ENCODE results near the gene HAUS1. TPM values are rescaled to one million over a fixed set of nuclear protein-coding genes. Genes with fewer than 3 reads are reported as not detected.
"Not testable (repeated sequence)": the region's sequence is repeated elsewhere in the genome, so short reads cannot be mapped to it uniquely, and the experiment has no call there.

Gene HAUS1
- total RNA-seq, 1 experiment from 2014 or later = 185 TPM

DNA sequence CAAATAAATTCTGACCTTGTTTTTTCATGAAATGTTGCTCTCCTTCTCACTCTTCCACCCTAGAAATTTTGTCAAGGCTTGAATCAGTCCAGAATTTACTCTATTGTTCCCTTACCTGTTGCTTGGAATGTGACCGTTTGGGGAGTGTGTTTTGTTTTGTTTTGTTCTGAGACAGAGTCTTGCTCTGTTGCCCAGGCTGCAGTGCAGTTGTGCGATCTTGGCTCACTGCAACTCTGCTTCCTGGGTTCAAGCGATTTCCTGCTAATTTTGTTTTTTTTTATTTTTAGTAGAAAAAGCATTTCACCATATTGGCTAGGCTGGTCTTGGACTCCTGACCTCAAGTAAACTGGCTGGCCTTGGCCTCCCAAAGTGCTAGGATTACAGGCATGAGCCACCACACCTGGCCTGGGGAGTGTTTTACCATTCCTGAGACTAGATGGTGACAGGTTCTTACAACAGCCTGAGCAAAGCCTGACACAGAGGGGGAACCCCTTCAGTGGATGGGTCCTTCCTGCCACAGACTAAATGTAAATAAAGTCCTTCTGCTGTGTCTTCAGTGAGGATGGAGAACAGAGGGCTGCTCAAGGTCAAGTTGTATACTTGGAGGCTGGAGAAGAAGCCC, 52.0 kb downstream of the HAUS1 start:
- no peak for DNase-seq (ENCODE audit: low read depth)

GRCh38 chr18:46156843-46157242, 52.7 kb downstream of the HAUS1 start:
- DNase-seq (ENCODE audit: low read depth) = no peak

GRCh38 chr18:46158499-46158898, 54.3 kb downstream of the HAUS1 start:
- peak; percentile 96 for DNase-seq (ENCODE audit: low read depth)

DNA sequence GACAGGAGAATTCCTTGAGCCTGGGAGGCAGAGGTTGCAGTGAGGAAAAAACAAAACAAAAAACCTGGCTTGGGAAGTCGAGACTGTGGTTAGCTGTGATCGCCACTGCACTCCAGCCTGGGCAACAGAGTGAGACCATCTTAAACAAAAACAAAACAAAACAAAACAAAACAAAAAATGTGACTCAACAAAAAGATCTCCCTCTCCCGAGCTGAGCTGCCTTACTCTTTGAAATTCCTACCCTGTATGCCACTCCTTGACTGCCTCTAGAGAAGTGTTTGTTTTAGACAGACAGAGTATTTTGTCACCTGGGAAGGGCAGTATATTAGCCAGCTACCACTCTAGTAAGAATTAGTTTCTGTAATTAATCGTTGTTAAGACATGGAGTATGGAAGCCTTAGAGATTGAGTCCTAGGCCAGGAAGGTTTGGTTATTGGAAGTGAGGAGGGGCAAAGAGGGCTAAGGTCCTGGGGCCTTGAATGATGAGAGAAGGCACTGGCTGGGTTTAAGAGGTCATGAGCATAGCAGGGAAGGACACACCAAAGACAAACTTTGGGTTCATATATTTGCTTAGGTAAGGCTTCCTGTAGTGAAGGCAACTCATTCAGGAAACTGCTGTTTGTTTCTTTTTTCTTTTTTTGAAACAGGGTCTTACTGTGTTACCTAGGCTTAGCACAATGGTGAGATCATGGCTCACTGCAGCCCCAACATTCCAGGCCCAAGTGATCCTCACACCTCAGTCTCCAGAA, 56.0 kb downstream of the HAUS1 start:
- peak; percentile 87 for DNase-seq (ENCODE audit: low read depth)

DNA sequence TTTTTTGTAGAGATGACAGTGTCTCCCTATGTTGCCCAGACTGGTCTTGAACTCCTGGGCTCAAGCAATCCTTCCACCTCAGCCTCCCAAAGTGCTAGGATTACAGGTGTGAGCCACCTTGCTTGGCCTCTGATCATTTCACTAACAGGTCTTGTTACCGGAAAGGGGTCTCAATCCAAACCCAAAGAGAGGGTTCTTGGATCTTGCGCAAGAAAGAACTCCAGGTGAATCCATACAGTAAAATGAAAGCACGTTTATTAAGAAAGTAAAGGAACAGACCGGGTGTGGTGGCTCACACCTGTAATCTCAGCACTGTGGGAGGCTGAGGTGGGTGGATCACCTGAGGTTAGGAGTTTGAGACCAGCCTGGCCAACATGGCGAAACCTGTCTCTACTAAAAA, 56.7 kb downstream of the HAUS1 start:
- not testable (repeated sequence) for DNase-seq (ENCODE audit: low read depth)

DNA sequence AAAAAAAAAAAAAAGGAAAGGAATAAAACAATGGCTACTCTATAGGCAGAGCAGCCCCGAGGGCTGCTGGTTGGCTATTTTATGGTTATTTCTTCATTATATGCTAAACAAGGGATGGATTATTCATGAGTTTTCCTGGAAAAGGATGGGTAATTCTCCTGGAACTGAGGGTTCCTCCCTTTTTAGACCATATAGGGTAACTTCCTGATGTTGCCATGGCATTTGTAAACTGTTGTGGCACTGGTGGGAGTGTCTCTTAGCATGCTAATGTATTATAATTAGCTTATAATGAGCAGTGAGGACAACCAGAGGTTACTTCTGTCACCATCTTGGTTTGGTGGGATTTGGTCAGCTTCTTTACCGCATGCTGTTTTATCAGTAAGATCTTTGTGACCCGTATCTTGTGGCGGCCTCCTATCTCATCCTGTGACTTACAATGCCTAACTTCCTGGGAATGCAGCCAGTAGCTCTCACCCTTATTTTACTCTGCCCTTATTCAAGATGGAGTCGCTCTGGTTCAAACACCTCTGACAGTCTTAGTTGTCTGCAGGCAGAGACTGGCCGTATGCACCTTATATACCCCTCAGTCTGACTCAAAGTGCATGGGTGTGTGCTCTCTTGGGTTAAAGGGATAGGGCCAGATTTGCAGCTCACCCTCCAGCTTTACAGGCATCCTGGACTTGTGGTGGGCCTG, 57.7 kb downstream of the HAUS1 start:
- peak; percentile 75 for DNase-seq (ENCODE audit: low read depth)

DNA sequence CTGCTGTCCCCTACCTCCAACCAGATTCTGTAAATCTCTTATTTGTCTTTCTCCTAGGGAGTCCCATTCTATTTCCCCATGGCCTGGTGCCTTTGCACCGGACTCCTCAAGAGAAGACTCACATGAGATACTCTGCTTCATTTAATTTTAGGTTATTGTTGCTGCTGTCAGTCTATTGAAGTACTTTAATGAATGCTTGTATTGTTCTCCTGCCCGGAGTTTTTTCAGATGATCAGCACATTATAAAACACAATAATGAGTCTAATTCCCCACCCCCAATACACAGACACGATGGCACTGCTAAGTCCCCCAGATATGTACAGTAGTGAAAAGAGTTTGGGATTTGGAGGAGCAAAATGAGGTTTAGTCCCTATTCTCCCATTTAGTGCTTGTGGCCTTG, 58.9 kb downstream of the HAUS1 start:
- DNase-seq (ENCODE audit: low read depth) = no peak

- DNase-seq (ENCODE audit: low read depth) = no peak
Observed at GRCh38 chr18:46163941-46164499, 59.8 kb downstream of the HAUS1 start.

DNA sequence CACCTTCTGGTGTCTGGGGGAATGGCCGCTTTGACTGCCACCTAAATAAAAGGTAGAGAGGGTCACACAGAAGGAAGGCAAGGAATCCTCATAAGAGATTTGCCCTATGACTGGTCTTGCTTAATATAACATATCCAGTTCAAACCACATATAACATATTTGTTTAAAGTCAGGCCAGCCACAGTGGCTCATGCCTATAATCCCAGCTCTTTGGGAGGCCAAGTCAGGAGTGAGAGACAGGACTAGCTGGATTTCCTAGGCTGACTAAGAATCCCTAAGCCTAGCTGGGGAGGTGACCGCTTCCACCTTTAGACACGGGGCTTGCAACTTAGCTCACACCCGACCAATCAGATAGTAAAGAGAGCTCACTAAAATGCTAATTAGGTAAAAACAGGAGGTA, 60.3 kb downstream of the HAUS1 start:
- DNase-seq (ENCODE audit: low read depth) = not testable (repeated sequence)

DNA sequence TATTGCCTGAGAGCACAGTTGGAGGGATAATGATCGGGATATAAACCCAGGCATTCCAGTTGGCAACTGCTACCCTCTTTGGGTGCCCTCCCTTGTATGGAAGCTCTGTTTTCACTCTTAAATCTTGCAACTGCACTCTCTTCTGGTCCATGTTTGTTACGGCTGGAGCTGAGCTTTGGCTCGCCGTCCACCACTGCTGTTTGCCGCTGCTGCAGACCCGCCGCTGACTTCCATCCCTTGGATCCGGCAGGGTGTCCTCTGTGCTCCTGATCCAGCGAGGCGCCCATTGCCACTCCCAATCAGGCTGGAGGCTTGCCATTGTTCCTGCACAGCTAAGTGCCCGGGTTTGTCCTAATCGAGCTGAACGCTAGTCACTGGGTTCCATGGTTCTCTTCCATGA, 60.7 kb downstream of the HAUS1 start:
- no peak for DNase-seq (ENCODE audit: low read depth)

DNA sequence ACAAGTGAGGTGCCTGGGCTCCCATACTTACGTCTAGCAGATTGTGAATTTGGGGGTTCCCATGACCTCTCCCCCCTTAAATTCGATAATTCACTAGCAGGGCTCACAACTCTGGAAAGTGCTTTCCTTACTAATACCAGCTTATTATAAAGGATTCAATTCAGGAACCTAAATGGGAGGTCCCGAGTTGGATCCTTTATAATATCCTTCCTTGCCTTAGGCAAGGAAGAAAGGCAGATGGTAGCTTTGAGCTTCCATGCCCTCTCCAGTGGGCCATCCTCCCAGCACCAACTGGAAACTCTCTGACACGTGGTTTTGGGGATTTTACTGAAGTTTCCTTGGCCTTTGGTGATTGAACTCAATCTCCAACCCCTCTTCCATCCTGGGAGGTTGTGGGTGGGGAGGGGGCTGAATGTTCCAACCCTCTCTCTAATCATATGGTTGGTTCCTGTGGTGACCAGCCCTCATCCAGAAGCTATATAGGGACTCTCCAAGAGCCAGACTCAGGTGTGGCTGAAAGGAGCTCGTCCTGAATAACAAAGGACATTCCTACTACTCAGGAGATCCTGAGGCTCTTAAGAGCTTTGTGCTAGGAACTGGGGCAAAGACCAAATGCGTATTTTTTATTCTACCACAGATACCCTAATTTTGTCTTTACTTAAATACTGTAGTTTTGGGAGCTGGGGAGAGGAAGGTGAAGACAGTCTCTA, 62.2 kb downstream of the HAUS1 start:
- no peak for DNase-seq (ENCODE audit: low read depth)

GRCh38 chr18:46167971-46168370, 63.8 kb downstream of the HAUS1 start:
- DNase-seq (ENCODE audit: low read depth) = no peak

DNA sequence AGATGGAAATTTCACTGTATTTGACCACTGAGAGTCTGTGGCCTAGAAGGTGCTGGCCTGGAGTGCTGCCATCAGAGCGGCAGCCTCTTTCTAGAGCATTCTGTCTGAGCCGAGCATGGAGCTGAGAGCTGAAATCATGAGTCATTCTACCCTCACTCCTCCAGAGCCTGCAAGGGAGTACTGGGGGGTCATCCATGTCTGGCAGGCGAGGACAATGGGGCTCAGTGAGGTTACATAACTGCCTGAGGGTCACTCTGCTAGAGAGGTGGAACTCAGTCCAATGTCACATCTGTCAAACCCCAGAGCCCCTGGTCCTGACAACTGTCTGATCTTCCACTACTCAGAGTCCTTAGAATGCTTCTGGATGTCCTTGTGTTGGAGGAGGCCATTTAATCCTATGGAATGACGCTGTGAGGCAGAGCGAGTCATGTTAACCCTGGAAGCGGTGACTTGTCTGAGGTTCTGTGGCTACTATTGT, 65.3 kb downstream of the HAUS1 start:
- peak; percentile 92 for DNase-seq (ENCODE audit: low read depth)

DNA sequence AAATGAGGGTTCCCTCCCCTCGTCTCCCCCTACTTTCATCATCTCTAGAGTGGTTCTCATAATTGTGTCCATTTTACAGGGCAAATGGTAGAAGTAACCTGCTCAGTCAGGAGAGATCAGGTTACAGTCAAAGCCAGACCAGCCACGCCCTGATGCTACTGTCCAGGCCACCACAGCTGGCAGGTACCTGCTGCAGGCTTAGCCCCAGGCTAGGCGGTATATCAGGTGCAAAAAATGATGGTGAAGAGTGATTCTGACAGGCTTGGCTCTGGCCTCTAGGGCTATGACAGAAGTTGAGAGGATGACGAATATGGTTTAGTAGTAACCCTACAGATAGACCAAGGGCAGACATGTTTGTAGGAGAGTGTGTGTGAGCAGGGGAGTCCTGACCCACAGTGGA, 67.1 kb downstream of the HAUS1 start:
- no peak for DNase-seq (ENCODE audit: low read depth)

DNA sequence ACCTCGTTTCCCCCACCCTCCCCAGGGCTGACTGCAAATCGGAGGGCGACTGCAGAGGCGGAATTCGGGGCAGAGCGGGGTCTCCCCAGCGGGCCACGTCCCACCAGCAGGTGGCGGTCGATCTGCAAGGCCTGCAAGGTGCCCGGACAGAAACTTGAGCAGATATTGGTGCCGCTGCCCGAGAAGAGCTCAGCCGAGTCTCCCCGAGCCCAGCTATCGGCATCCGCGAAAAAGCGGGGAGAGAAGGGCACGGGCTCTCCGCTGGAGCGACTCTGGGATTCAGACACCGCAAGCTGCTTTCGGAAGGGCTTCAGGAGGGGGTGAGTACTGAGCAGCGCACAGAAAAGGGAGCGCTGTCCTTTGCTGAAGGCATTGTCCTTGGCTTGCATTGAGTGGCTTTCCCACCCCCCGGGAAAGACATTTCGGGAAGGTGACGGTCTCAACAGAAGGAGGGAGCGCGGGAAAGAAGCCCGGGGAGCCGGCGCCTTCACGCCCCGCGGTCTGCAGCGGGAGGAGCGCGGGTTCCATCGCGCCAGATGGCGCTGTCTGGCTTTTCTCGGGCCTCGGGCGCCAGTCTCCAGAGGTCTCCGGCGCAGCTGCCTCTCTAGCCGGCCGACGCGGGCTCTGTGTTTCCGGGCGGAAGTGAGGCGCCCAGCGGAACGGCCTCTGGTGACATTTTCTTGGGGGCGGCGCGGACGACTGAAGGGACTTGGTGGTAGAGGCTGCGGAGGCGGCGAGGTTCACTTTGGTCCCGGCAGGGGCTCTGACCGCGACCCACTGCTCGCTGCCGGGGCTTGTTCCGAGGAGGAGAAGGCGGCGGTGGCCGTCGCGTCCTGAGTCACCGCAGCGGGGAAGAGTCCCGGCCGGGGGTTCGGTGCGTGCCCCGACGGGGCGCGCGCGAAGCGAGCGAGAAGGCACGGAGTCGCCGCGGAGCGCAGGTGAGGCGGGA, 69.5 kb downstream of the HAUS1 start:
- peak; percentile 94 for DNase-seq (ENCODE audit: low read depth)

DNA sequence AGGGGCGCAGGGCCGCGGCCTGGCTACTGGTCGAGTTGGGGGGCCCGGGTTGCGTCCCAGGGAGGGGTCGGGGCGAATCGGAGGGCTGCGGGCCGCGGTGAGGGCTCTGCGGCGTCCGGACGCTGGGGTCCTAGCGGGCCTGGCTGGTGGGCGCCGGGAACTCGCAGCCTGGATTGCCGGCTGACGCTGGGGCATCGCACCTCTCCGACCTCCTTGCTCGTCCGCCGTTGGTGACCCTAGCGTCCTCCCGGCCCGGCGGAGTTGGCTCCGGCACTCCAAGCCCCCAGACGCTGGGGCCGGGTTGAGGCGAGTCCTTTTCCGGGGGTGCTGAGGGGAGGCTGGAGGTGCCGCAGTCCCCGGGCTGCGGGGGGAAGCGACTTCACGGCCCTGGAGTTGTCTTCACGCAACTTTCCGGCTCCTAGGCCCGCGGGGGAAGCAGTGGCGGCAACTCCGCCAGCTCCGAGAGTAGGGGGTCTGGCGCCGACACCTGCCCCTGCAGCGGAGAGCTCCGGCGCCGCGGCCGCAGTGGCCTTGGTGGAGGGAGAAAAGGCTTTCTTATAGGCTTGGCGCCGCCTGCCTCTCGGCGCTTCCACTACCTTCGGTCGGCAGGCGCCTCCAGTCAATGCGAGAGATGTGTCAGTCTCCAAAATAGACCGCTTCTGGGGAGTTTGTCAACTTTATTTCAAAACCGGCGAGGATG, 70.3 kb downstream of the HAUS1 start:
- DNase-seq (ENCODE audit: low read depth) = peak; percentile 55

- DNase-seq (ENCODE audit: low read depth) = no peak
Observed at GRCh38 chr18:46176001-46176400, 71.8 kb downstream of the HAUS1 start.
